GM23338 (cell line): ENCODE measurements around the gene FAM9C. TPM values are rescaled to one million over a fixed set of nuclear protein-coding genes. Genes with fewer than 3 reads are reported as not detected.

Source experiments
- ATAC-seq: fragments of 200-7000 bp; cut with Tn5 transposase; 3 replicates; pipeline ENCODE4 v1.9.1; 2020
- DNase-seq: peaks from one replicate; pipeline ENCODE4 v3.0.0-alpha.2; 2015; ENCODE audit warnings: low spot score
- H2AFZ ChIP-seq: fragments of 200-600 bp; sonication (generic); 2 replicates; pipeline ENCODE4 v1.8.0; 2016; ENCODE audit warnings: antibody characterized with exemption, mild to moderate bottlenecking, moderate library complexity
- H3F3A ChIP-seq: fragments of 200-600 bp; sonication (generic); replicated peaks from 2 replicates; pipeline ENCODE4 v1.8.0; 2017; ENCODE audit warnings: antibody characterized with exemption, mixed run types, low read depth
- H3K27ac ChIP-seq: fragments of 200-600 bp; sonication (generic); 2 replicates; pipeline ENCODE4 v1.6.1; 2016; ENCODE audit warnings: low read depth
- H3K27me3 ChIP-seq: fragments of 200-600 bp; sonication (generic); 2 replicates; pipeline ENCODE4 v1.8.0; 2016; ENCODE audit warnings: mild to moderate bottlenecking, mixed run types, moderate library complexity; ENCODE audit not compliant: insufficient read depth
- H3K36me3 ChIP-seq: fragments of 200-600 bp; sonication (generic); 2 replicates; pipeline ENCODE4 v1.8.0; 2016; ENCODE audit warnings: mild to moderate bottlenecking; ENCODE audit not compliant: insufficient read depth
- H3K4me1 ChIP-seq: fragments of 200-600 bp; sonication (generic); 2 replicates; pipeline ENCODE4 v1.8.0; 2016; ENCODE audit warnings: mild to moderate bottlenecking, moderate library complexity; ENCODE audit not compliant: insufficient read depth
- H3K4me2 ChIP-seq: fragments of 200-600 bp; sonication (generic); 2 replicates; pipeline ENCODE4 v1.7.1; 2017; ENCODE audit warnings: mixed run types
- H3K4me3 ChIP-seq: fragments of 200-600 bp; sonication (generic); 2 replicates; pipeline ENCODE4 v1.6.1; 2016; ENCODE audit warnings: mixed run types
- H3K79me2 ChIP-seq: fragments of 200-600 bp; sonication (generic); replicated peaks from 2 replicates; pipeline ENCODE4 v1.8.0; 2017; ENCODE audit warnings: mild to moderate bottlenecking; ENCODE audit not compliant: insufficient read depth
- H3K9me2 ChIP-seq: fragments of 200-600 bp; sonication (generic); 2 replicates; pipeline ENCODE4 v1.8.0; 2017; ENCODE audit not compliant: insufficient read depth
- H4K20me1 ChIP-seq: fragments of 200-600 bp; sonication (generic); replicated peaks from 2 replicates; pipeline ENCODE4 v1.8.0; 2017; ENCODE audit warnings: mild to moderate bottlenecking; ENCODE audit not compliant: insufficient read depth
- H3K27ac Mint-ChIP-seq: 2 replicates; pipeline ENCODE4 v1.8.0; 2020; ENCODE audit warnings: inconsistent platforms, mild to moderate bottlenecking, moderate library complexity, mixed read lengths
- H3K27me3 Mint-ChIP-seq: 3 replicates; pipeline ENCODE4 v1.8.0; 2022; ENCODE audit warnings: low read depth, mild to moderate bottlenecking, moderate library complexity, mixed read lengths, inconsistent platforms; ENCODE audit not compliant: insufficient read depth, poor library complexity
- H3K36me3 Mint-ChIP-seq: 3 replicates; pipeline ENCODE4 v1.8.0; 2021; ENCODE audit warnings: low read depth, mild to moderate bottlenecking, inconsistent platforms, moderate library complexity, mixed read lengths
- H3K4me1 Mint-ChIP-seq: 3 replicates; pipeline ENCODE4 v1.8.0; 2020; ENCODE audit warnings: mild to moderate bottlenecking, inconsistent platforms, mixed read lengths
- H3K4me3 Mint-ChIP-seq: 3 replicates; pipeline ENCODE4 v1.8.0; 2021; ENCODE audit warnings: moderate library complexity, mild to moderate bottlenecking, inconsistent platforms, mixed read lengths
- H3K9me3 Mint-ChIP-seq: 3 replicates; pipeline ENCODE4 v1.8.0; 2020; ENCODE audit warnings: moderate library complexity, mild to moderate bottlenecking, inconsistent platforms, mixed read lengths
- CREB1 ChIP-seq: fragments of 250-450 bp; sonication (Bioruptor Pico); IDR thresholded peaks from 2 replicates; pipeline ENCODE4 v1.5.0; 2020; ENCODE audit warnings: low read depth, mild to moderate bottlenecking, moderate library complexity
- EZH2 ChIP-seq: fragments of 200-600 bp; sonication (generic); IDR thresholded peaks from one replicate; pipeline ENCODE4 v1.8.0; 2017; ENCODE audit warnings: antibody characterized with exemption, mild to moderate bottlenecking, low read depth; ENCODE audit not compliant: unreplicated experiment
- POLR2AphosphoS5 ChIP-seq: IDR thresholded peaks from 2 replicates; pipeline ENCODE4 v1.6.1; 2016; ENCODE audit warnings: antibody characterized with exemption, low read depth
- REST ChIP-seq: IDR thresholded peaks from one replicate; pipeline ENCODE4 v1.6.1; 2018; ENCODE audit warnings: antibody characterized with exemption; ENCODE audit not compliant: unreplicated experiment
- ZNF331 ChIP-seq: fragments of 250-450 bp; sonication (Bioruptor Pico); IDR thresholded peaks from 2 replicates; pipeline ENCODE4 v1.5.0; 2020; ENCODE audit warnings: low read depth, mild to moderate bottlenecking, moderate library complexity
- ZNF462 ChIP-seq: fragments of 250-450 bp; sonication (Bioruptor Pico); IDR thresholded peaks from 2 replicates; pipeline ENCODE4 v1.5.0; 2020; ENCODE audit warnings: mild to moderate bottlenecking, moderate library complexity
- polyA plus RNA-seq: library from polyadenylated mRNA; unstranded; fragments of >200 nt; fragmentation: Nextera tagmentation; extraction: Ambion mirVana; gene quantifications from 2 replicates; pipeline ENCODE4 v1.2.1, GENCODE V29; 2016
- total RNA-seq: library from RNA; depleted of rRNA; stranded (reverse); fragments of >200 nt; shearing (Covaris generic); gene quantifications from 2 replicates; pipeline ENCODE4 v1.2.3, GENCODE V29; 2014

The FAM9C gene
- total and polyA plus RNA-seq, 2 experiments from 2014 or later, result 0.08 TPM; not detected in 1

- Histone ChIP-seq H4K20me1 (no peaks in the 10 kb centered on the region), H3K4me2 (no peak overlapping the region), H3K36me3 (no peaks in the 10 kb centered on the region), H3K9me2 (no peaks in the 10 kb centered on the region), H3K27ac (no peak overlapping the region), H3K4me1 (0 out of 2 replicates have a peak, but pooled peaks cover 5% of the 10 kb centered on the region), H2AFZ (no peak overlapping the region), H3F3A (no peaks in the 10 kb centered on the region), H3K4me3 (no peak overlapping the region), H3K27me3 (no peaks in the 10 kb centered on the region), H3K79me2 (no peaks in the 10 kb centered on the region)
- Mint-ChIP-seq H3K36me3 (no peaks in the 10 kb centered on the region), H3K4me3 (no peak overlapping the region), H3K27me3 (no peaks in the 10 kb centered on the region), H3K4me1 (no peaks in the 10 kb centered on the region), H3K27ac (no peak overlapping the region), H3K9me3 (peaks cover 5% of the 10 kb centered on the region; the same call in 2 of the 3 replicates)
- TF ChIP-seq EZH2, result no peak
- TF ChIP-seq ZNF331, result no peak
- TF ChIP-seq ZNF462, result no peak
- no peak for TF ChIP-seq POLR2AphosphoS5
- no peak for ATAC-seq
- no peak for DNase-seq
Observed at GRCh38 chrX:13047759-13048158, 3.3 kb upstream of the FAM9C start.

GRCh38 chrX:13046141-13046855 lies 1.9 kb upstream of the FAM9C start:
- Histone ChIP-seq H4K20me1 (no peaks in the 10 kb centered on the region), H3K4me1 (0 out of 2 replicates have a peak, but pooled peaks cover 5% of the 10 kb centered on the region), H3K79me2 (no peaks in the 10 kb centered on the region), H3K9me2 (no peaks in the 10 kb centered on the region), H3K4me2 (no peak overlapping the region), H3K27me3 (no peaks in the 10 kb centered on the region), H3K27ac (no peak overlapping the region), H2AFZ (no peak overlapping the region), H3K4me3 (no peak overlapping the region), H3F3A (no peaks in the 10 kb centered on the region), H3K36me3 (no peaks in the 10 kb centered on the region)
- Mint-ChIP-seq H3K4me1 (no peaks in the 10 kb centered on the region), H3K4me3 (no peak overlapping the region), H3K27me3 (no peaks in the 10 kb centered on the region), H3K27ac (no peak overlapping the region), H3K9me3 (peaks cover 5% of the 10 kb centered on the region; the same call in 1 of the 3 replicates), H3K36me3 (no peaks in the 10 kb centered on the region)
- no peak for ATAC-seq
- DNase-seq, result no peak
- TF ChIP-seq CREB1, result no peak
- no peak for TF ChIP-seq REST
